Measurements from ENCODE around the gene HTD2. TPM values are rescaled to one million over a fixed set of nuclear protein-coding genes. Genes with fewer than 3 reads are reported as not detected.

The HTD2 gene
- total RNA-seq, 6 donors from 2014 or later: 7.1 to 14.7 (median 9.0) TPM; not detected in 1

GRCh38 chr3:58358092-58358491, 51.8 kb downstream of the HTD2 start:
- H3K9me3 ChIP-seq: no peaks in the 10 kb centered on the region
- WGBS, 2 donors: 89 to 96% methylated on average over 3 of the region's 3 CpGs

GRCh38 chr3:58358808-58359207, 52.5 kb downstream of the HTD2 start:
- no peak for DNase-seq
- WGBS, 2 donors: 67 to 73% methylated on average over 4 of the region's 4 CpGs
- Histone ChIP-seq H3K36me3 (no peaks in the 10 kb centered on the region), H3K27ac (no peak overlapping the region), H3K4me1 (peaks cover 2 to 26% (median 11%) of the 10 kb centered on the region in 4 donors), H3K9me3 (no peaks in the 10 kb centered on the region), H3K4me3 (no peak overlapping the region), H3K27me3 (no peaks in the 10 kb centered on the region)
- no peak for ATAC-seq (ENCODE audit: low FRiP score in 2 of 2)
- TF ChIP-seq POLR2AphosphoS5 (IDR thresholded peaks at IDR 0.05): no peak
- no peak for TF ChIP-seq POLR2A (IDR thresholded peaks at IDR 0.05)
- TF ChIP-seq CTCF (IDR thresholded peaks at IDR 0.05): no peak
- no peak for TF ChIP-seq EP300 (IDR thresholded peaks at IDR 0.05)

More at GRCh38 chr3:58358092-58358491, 51.8 kb downstream of the HTD2 start:
- no peaks in the 10 kb centered on the region for H3K27me3 ChIP-seq
- H3K4me3 ChIP-seq: no peak overlapping the region
- TF ChIP-seq CTCF (IDR thresholded peaks at IDR 0.05) (no peak), POLR2AphosphoS5 (IDR thresholded peaks at IDR 0.05) (no peak), POLR2A (IDR thresholded peaks at IDR 0.05) (no peak), EP300 (IDR thresholded peaks at IDR 0.05) (no peak)
- DNase-seq (no peak), ATAC-seq (ENCODE audit: low FRiP score in 2 of 2) (no peak)
- H3K27ac ChIP-seq: no peak overlapping the region
- H3K36me3 ChIP-seq: no peaks in the 10 kb centered on the region
- peaks cover 2 to 33% (median 11%) of the 10 kb centered on the region in 4 donors for H3K4me1 ChIP-seq

- WGBS, 2 donors: 89 to 96% methylated on average over 4 of the region's 4 CpGs
- Histone ChIP-seq H3K4me3 (no peak overlapping the region), H3K36me3 (no peaks in the 10 kb centered on the region), H3K4me1 (peaks cover 2 to 23% (median 8%) of the 10 kb centered on the region in 4 donors), H3K27ac (no peak overlapping the region), H3K27me3 (no peaks in the 10 kb centered on the region), H3K9me3 (no peaks in the 10 kb centered on the region)
- ATAC-seq (ENCODE audit: low FRiP score in 2 of 2): no peak
- TF ChIP-seq POLR2AphosphoS5 (IDR thresholded peaks at IDR 0.05) (no peak), POLR2A (IDR thresholded peaks at IDR 0.05) (no peak), CTCF (IDR thresholded peaks at IDR 0.05) (no peak), EP300 (IDR thresholded peaks at IDR 0.05) (no peak)
- no peak for DNase-seq
Observed at GRCh38 chr3:58359621-58360020, 53.3 kb downstream of the HTD2 start.

- Histone ChIP-seq H3K4me3 (no peak overlapping the region), H3K4me1 (peaks cover 0 to 5% (median 1%) of the 10 kb centered on the region in 4 donors), H3K9me3 (no peaks in the 10 kb centered on the region), H3K27ac (no peak overlapping the region), H3K36me3 (no peaks in the 10 kb centered on the region), H3K27me3 (no peaks in the 10 kb centered on the region)
- DNase-seq: no peak
- no peak for TF ChIP-seq EP300 (IDR thresholded peaks at IDR 0.05)
- TF ChIP-seq CTCF (IDR thresholded peaks at IDR 0.05): no peak
- TF ChIP-seq POLR2AphosphoS5 (IDR thresholded peaks at IDR 0.05): no peak
- TF ChIP-seq POLR2A (IDR thresholded peaks at IDR 0.05): no peak
- ATAC-seq (ENCODE audit: low FRiP score in 2 of 2): no peak
Observed at GRCh38 chr3:58361866-58362265, 55.5 kb downstream of the HTD2 start.

GRCh38 chr3:58366699-58367098, 60.4 kb downstream of the HTD2 start:
- Histone ChIP-seq H3K4me1 (peaks cover 0 to 5% (median 0%) of the 10 kb centered on the region in 4 donors), H3K36me3 (peaks cover 0 to 8% (median 0%) of the 10 kb centered on the region in 4 donors), H3K4me3 (no peak overlapping the region), H3K9me3 (no peaks in the 10 kb centered on the region), H3K27me3 (no peaks in the 10 kb centered on the region), H3K27ac (no peak overlapping the region)
- WGBS, 2 donors: 48 to 69% methylated on average over 1 of the region's 1 CpG
- no peak for TF ChIP-seq POLR2AphosphoS5 (IDR thresholded peaks at IDR 0.05)
- TF ChIP-seq POLR2A (IDR thresholded peaks at IDR 0.05): no peak
- no peak for TF ChIP-seq CTCF (IDR thresholded peaks at IDR 0.05)
- no peak for TF ChIP-seq EP300 (IDR thresholded peaks at IDR 0.05)
- no peak for ATAC-seq (ENCODE audit: low FRiP score in 2 of 2)
- DNase-seq: no peak
